Rectal smooth muscle tissue (tissue), 1 donor: ENCODE results near the gene BMF.

ENCODE experiments used
- H3K27ac ChIP-seq: one replicate; pipeline ENCODE4 v1.7.0; 2013; ENCODE audit warnings: low read depth, low read length, inconsistent platforms
- H3K27me3 ChIP-seq: one replicate; pipeline ENCODE4 v1.7.0; 2013; ENCODE audit warnings: low read length; ENCODE audit not compliant: control insufficient read depth, insufficient read depth
- H3K36me3 ChIP-seq: one replicate; pipeline ENCODE4 v1.7.0; 2013; ENCODE audit warnings: low read length; ENCODE audit not compliant: control insufficient read depth, insufficient read depth
- H3K4me1 ChIP-seq: one replicate; pipeline ENCODE4 v1.7.0; 2013; ENCODE audit warnings: low read length; ENCODE audit not compliant: control insufficient read depth, insufficient read depth
- H3K4me3 ChIP-seq: one replicate; pipeline ENCODE4 v1.7.0; 2013; ENCODE audit warnings: low read length
- H3K9ac ChIP-seq: one replicate; pipeline ENCODE4 v1.7.0; 2013; ENCODE audit warnings: low read length

The BMF gene

DNA sequence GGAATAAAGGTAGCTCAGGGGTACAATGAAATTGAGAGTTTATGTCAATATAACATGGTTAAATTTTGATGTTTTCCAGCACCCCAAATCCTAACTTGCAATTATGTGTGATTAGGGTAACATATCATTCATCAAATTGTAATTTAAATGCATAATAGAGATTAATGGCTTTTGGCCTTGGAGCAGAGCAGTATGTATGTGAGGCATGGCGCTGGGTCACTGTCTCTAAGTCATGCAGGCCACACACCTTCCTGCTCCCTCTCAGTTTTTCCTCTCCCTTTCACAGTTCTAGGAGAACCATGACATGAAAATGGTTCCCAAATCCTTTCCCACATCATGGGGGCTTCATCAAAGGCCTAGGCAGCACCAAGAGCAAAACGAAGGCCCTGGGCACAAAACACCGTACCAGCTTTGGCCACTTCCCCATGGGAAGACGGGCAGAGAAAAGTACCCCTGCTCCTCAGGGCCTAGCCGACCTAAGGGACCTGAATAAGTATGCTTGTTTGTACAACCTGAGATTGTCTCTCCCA, 65.8 kb downstream of the BMF start:
- Histone ChIP-seq H3K4me3 (no peak overlapping the region), H3K9ac (no peak overlapping the region), H3K27ac (no peak overlapping the region), H3K4me1 (peaks cover 4% of the 10 kb centered on the region), H3K36me3 (no peaks in the 10 kb centered on the region), H3K27me3 (no peaks in the 10 kb centered on the region)

DNA sequence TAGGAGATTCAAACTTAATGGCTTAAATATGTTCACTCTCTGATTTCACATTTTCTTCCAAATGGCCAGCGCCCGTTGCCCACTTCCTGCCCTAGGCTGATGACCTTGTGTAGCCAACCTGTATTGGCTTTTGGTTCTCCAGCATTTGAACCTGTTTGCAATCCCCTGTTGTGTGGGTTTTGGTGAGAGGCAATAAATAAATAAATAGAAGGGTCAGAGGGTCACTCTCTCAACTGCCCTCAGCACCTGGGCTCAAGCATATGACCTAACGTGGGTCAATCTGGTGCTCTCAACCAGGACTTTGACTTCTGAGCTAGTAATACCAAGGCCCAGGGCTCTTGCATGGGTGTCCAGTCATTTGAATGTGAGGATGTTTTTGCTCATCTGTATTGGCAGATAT, 67.9 kb downstream of the BMF start:
- Histone ChIP-seq H3K4me3 (no peak overlapping the region), H3K27ac (no peak overlapping the region)

DNA sequence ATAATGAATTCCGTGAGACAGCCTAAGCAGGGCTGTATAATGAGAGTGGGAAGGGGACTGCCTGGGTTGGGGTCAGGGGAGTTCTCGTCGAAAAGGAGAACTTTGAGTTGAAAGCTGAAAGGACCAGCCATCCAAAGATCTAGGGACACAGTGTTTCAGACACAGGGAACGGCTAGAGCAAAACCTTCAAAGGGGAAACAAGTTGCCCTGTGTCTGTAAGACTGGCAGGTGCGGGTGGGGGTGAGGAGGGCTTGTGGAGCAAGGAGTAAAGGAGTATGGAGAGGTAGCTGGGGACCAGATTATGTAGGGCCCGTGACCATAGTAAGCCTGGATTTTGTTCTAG, 68.4 kb downstream of the BMF start:
- H3K36me3 ChIP-seq, result peaks cover 7% of the 10 kb centered on the region
- H3K4me3 ChIP-seq, result no peak overlapping the region
- no peaks in the 10 kb centered on the region for H3K27me3 ChIP-seq
- peaks cover 5% of the 10 kb centered on the region for H3K4me1 ChIP-seq
- H3K27ac ChIP-seq, result no peak overlapping the region
- no peak overlapping the region for H3K9ac ChIP-seq

More for the DNA sequence above, 67.9 kb downstream of the BMF start:
- H3K9ac ChIP-seq, result no peak overlapping the region
- no peaks in the 10 kb centered on the region for H3K27me3 ChIP-seq
- peaks cover 5% of the 10 kb centered on the region for H3K4me1 ChIP-seq
- peaks cover 7% of the 10 kb centered on the region for H3K36me3 ChIP-seq

DNA sequence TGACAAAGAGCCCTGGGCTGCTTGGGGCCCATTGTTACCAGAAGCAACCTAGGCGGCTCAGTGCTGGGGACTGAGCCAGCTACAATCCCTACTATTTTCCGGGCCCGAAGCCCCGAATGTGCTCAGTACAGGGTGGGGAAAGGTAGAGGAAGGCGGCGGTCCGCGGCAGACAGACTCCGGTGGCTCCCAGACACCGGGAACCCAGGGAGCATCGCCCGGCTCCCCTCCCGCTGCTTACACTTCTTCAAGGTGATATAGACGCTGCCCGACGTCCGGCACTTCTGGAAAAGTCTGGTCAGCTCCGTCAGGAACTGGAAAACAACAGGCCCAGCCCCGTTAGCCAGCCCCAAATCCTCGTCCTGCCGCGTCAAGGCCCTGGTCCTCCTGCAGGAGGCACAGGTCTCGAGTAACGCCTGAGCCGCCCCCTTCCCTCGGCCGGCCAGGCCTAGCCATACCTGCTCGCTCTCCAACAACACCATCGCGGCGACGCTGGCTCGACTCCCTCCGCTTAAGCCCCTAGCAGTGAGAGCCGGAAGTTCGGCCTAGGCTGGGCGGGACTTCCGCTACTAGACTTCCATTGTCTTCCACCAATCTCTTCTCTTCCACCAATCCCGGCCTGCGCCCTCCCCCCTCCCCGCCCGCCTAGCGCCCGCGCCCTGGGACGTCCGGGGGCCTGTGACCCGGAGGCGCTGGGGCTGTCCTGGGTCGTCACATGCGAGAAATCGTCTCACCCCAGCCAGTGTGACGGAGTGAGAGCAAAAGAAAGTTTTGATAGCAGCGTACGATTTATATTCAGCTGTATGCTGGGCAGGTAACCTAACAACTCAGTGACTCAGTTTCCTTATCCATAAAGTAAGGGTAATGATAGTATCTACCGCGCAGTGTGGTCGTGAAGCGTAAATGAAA, 69.8 kb downstream of the BMF start, which contains the start of gene SRP14:
SRP14 (minus strand) TSS at position 544 of the 906 bp plus-strand sequence; CDS start at position 479, 65 bp downstream.
- H3K36me3 ChIP-seq, result peaks cover 12% of the 10 kb centered on the region
- peak within 1 kb of the TSS; percentile 80 for H3K9ac ChIP-seq
- no peaks in the 10 kb centered on the region for H3K27me3 ChIP-seq
- peaks cover 5% of the 10 kb centered on the region for H3K4me1 ChIP-seq
- H3K4me3 ChIP-seq, result peak within 1 kb of the TSS; percentile 85
- H3K27ac ChIP-seq, result peak within 1 kb of the TSS; percentile 93

DNA sequence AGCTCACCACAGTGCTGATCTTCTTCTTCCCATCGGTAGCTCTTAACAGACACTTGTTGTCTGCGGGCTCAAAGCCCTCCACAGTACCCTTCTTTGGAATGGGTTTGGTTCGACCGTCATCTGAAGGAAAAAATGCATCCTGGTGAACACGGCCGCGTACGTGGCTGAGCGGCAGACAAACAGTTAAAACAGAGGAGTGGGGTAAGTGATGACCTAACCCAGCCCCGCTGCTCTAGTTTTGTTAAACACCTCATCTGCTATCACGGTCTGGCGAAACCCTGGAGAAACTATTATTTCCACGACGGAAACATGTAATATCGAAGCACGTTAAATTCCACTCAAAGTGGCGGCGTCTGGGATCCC, 70.4 kb downstream of the BMF start:
- H3K4me1 ChIP-seq, result peaks cover 5% of the 10 kb centered on the region
- H3K36me3 ChIP-seq, result peaks cover 12% of the 10 kb centered on the region
- H3K27ac ChIP-seq, result peak overlapping the region; percentile 93
- H3K9ac ChIP-seq, result peak overlapping the region; percentile 80
- H3K4me3 ChIP-seq, result peak overlapping the region; percentile 85
- no peaks in the 10 kb centered on the region for H3K27me3 ChIP-seq
